GM18505 (cell line): ENCODE results near the gene ENTPD6.

Experiments
- ATAC-seq: cut with Tn5 transposase; IDR thresholded peaks from one replicate; pipeline ENCODE4 v1.9.1; 2021; ENCODE audit not compliant: unreplicated experiment
- POLR2A ChIP-seq: IDR thresholded peaks from 4 replicates; pipeline ENCODE4 v1.6.1; 2011; ENCODE audit warnings: borderline replicate concordance; ENCODE audit not compliant: insufficient read depth, insufficient read length; ENCODE audit errors: extremely low read depth

The ENTPD6 gene

DNA sequence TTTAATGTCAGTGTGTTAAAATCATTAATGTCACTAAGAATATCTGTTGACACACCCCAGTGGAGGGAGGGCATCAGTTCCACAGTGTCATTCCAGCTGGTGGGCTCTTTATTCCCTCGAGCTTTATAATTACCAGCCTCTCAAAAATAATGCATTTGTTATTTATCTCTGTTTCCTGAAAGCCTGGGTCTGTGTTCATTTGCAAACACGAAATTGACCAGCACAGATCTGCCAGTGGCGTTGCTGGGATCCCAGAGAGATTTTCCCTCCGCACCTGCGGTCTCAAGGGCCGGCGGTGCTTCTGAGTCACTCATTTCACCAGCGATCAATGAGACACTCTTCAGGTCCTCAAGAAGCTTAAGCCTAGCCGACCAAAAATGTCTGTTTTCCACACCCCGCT lies 46.7 kb downstream of the ENTPD6 start:
- TF ChIP-seq POLR2A: no peak
- ATAC-seq: no peak

DNA sequence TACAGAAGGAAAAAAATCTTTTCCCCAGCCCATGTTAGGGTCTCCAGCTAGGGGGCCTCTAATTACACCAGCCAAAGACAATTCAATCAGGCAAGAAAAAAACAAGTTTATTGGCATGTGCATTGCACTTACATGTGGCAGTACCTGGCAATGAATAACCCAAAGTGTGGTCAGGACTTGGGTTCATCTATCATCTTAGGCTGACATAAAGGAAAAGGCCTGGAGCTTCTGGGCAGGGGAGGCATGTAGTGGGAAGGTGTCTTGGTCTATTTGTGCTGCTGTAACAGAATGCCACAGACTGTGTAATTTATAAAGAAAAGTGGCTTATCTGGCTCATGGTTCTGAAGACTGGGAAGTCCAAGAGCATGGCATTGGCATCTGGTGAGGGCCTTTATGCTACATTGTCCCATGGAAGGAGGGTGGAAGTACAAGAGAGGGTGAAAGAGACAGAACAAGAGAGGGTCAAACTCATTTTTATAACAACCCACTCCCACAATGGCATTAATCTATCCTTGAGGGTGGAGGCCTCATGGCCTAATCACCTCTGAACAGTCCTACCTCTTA lies 48.0 kb downstream of the ENTPD6 start:
- ATAC-seq: no peak
- no peak for TF ChIP-seq POLR2A

DNA sequence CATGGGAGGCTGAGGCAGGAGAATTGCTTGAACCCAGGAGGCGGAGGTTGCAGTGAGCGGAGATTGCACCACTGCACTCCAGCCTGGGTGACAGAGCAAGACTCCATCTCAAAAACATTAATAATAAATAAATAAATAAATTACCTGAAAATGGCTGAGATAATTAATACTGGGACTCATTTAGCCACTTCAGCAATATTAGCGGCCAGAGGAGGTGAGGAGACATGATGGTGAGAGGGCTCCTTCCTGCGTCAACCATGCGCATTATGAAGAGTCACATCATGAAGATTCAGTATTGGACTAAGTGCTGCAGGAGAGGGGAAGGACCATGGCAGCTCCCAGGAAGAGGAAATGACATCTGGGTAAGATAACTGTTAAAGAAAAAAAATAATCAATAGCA lies 49.5 kb downstream of the ENTPD6 start:
- no peak for ATAC-seq
- TF ChIP-seq POLR2A: no peak

DNA sequence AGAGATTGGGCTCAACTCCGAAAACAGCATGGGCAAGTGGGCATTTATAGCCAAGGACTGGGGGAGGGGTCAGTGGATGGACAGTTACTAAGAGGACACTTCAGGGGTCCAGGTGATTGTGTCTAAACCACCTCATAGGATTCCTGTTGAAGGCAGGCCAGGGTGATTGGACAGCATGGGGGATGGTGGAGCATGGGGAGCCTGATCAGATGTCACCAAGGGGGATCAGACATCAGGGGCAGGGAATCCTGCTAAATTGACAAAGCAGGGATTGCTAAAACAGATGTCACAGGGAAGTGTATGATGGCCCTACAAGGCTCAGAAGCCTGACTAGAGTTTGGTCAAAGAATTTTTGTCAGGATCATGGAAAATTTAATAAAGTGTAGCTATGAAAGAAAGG lies 49.9 kb downstream of the ENTPD6 start:
- ATAC-seq: no peak
- no peak for TF ChIP-seq POLR2A

- no peak for TF ChIP-seq POLR2A
- no peak for ATAC-seq
These were observed 50.9 kb downstream of the ENTPD6 start for GRCh38 chr20:25246182-25246999.

- TF ChIP-seq POLR2A: no peak
- no peak for ATAC-seq
These were observed 51.5 kb downstream of the ENTPD6 start for GRCh38 chr20:25247000-25247517.

- ATAC-seq: peak; percentile 37
- no peak for TF ChIP-seq POLR2A
These were observed 52.0 kb downstream of the ENTPD6 start for GRCh38 chr20:25247518-25247955.

DNA sequence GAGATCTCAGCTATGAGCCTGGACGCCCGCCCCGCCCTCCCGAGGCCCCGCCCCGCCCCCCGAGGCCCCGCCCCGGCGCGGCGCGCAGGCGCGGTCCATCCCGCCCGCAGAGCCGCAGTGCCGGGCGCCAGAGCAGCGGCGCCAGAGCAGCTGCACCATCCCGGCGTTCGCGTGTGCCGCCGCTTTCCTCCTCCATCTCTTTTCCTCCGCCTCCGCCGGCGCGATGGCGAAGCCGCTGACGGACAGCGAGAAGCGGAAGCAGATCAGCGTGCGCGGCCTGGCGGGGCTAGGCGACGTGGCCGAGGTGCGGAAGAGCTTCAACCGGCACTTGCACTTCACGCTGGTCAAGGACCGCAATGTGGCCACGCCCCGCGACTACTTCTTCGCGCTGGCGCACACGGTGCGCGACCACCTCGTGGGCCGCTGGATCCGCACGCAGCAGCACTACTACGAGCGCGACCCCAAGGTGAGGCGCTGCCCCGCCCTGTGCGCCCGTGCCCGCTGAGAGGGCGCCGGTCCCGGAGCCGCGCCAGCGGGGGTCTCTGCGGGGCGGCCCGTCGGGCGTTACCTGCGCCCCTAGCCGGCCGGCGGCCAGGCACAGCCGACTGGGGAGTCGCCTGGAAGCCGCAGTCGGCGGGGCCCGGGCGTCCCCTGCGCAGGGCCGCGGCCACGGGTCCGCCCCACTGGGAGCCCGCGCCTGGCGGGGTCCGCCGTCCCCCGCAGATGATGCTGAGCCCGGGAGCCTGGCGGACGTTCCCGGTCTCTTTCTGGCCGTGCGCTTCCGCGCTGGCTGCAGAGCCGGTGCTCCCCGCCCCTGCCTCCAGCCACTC lies 52.7 kb downstream of the ENTPD6 start, which contains the start of gene PYGB:
PYGB (plus strand) TSS at position 130 of the 830 bp plus-strand sequence; CDS start at position 224, 94 bp downstream.
- ATAC-seq: peak; percentile 65

GRCh38 chr20:25248786-25249172 lies 53.3 kb downstream of the ENTPD6 start:
- no peak for ATAC-seq
- TF ChIP-seq POLR2A: no peak

More for the DNA sequence above, 52.7 kb downstream of the ENTPD6 start, which contains the start of gene PYGB:
- TF ChIP-seq POLR2A: peak; percentile 94

GRCh38 chr20:25249198-25249931 lies 53.9 kb downstream of the ENTPD6 start:
- no peak for ATAC-seq
- TF ChIP-seq POLR2A: no peak

GRCh38 chr20:25250508-25250907 lies 55.0 kb downstream of the ENTPD6 start:
- TF ChIP-seq POLR2A: no peak
- ATAC-seq: no peak

GRCh38 chr20:25251019-25251418 lies 55.5 kb downstream of the ENTPD6 start:
- no peak for ATAC-seq
- TF ChIP-seq POLR2A: no peak
